K562 (cell line): Measurements from ENCODE around the gene RNF224. TPM values are rescaled to one million over a fixed set of nuclear protein-coding genes. Genes with fewer than 3 reads are reported as not detected.

ENCODE experiments used
- ARHGAP35 ChIP-seq: fragments of 450-650 bp; IDR thresholded peaks from 2 replicates; pipeline ENCODE4 v1.6.1; 2018; ENCODE audit not compliant: partially characterized antibody
- BDP1 ChIP-seq: IDR thresholded peaks from 3 replicates; pipeline ENCODE4 v1.6.1; 2011; ENCODE audit not compliant: insufficient read length, insufficient read depth
- BHLHE40 ChIP-seq: IDR thresholded peaks from 2 replicates; pipeline ENCODE4 v1.6.1; 2011; ENCODE audit warnings: low read length, improper control_type of control experiment
- CBX3 ChIP-seq, 2 experiments: IDR thresholded peaks; 1 replicate in 1 of 2; 2 replicates in 1 of 2; pipeline ENCODE4 v1.6.1; 2012; ENCODE audit warnings: inconsistent platforms in 2 of 2, low read length in 2 of 2, borderline replicate concordance in 1 of 2, control low read depth in 1 of 2
- GABPB1 ChIP-seq: sonication (generic); formaldehyde crosslinking; IDR thresholded peaks from 2 replicates; pipeline ENCODE4 v1.8.0; 2022; ENCODE audit warnings: mild to moderate bottlenecking, missing genetic modification reagents
- GABPB2 ChIP-seq: fragments of 250-450 bp; sonication (Bioruptor Pico); conservative IDR thresholded peaks from 2 replicates; pipeline ENCODE4 v1.5.1; 2021; ENCODE audit warnings: mild to moderate bottlenecking
- HDAC6 ChIP-seq: IDR thresholded peaks from 2 replicates; pipeline ENCODE4 v1.6.1; 2012; ENCODE audit warnings: low read depth, mild to moderate bottlenecking, control low read depth, inconsistent platforms, low read length, moderate library complexity
- HMGN3 ChIP-seq: IDR thresholded peaks from 2 replicates; pipeline ENCODE4 v1.6.1; 2011; ENCODE audit warnings: borderline replicate concordance, low read depth, mild to moderate bottlenecking, mixed read lengths, low read length; ENCODE audit not compliant: insufficient read length; ENCODE audit errors: extremely low read depth
- IRF2 ChIP-seq: sonication (generic); formaldehyde crosslinking; IDR thresholded peaks from 2 replicates; pipeline ENCODE4 v1.8.1; 2022; ENCODE audit warnings: mild to moderate bottlenecking, missing genetic modification reagents
- KDM4B ChIP-seq, 2 experiments: fragments of 450-650 bp in 1 of 2; sonication (generic) in 1 of 2; IDR thresholded peaks; 2 replicates each; pipeline ENCODE4 v1.6.1; 2016 to 2017; ENCODE audit warnings: borderline replicate concordance in 2 of 2, antibody characterized with exemption in 1 of 2, low read depth in 1 of 2, mild to moderate bottlenecking in 1 of 2
- KDM5B ChIP-seq: fragments of 200-600 bp; sonication (generic); IDR thresholded peaks from 2 replicates; pipeline ENCODE4 v1.6.1; 2012; ENCODE audit warnings: low read depth, mild to moderate bottlenecking, moderate library complexity, low read length, control low read depth, inconsistent platforms; ENCODE audit not compliant: insufficient replicate concordance
- MCM5 ChIP-seq: fragments of 450-650 bp; IDR thresholded peaks from 2 replicates; pipeline ENCODE4 v1.6.1; 2016; ENCODE audit warnings: low read depth
- MYBL2 ChIP-seq, 2 experiments: fragments of 450-650 bp in 1 of 2; sonication (generic) in 1 of 2; formaldehyde crosslinking in 1 of 2; IDR thresholded peaks; 2 replicates each; pipeline versions ENCODE4 v1.6.1 to v1.8.1; 2017 to 2022; ENCODE audit warnings: borderline replicate concordance in 1 of 2, inconsistent platforms in 1 of 2, low read depth in 1 of 2, mild to moderate bottlenecking in 1 of 2, missing genetic modification reagents in 1 of 2, moderate library complexity in 1 of 2
- NFE2 ChIP-seq: IDR thresholded peaks from 2 replicates; pipeline ENCODE4 v1.6.1; 2014; ENCODE audit warnings: antibody characterized with exemption, low read depth
- PPARD ChIP-seq: fragments of 250-450 bp; sonication (Bioruptor Pico); IDR thresholded peaks from 2 replicates; pipeline ENCODE4 v1.8.0; 2022; ENCODE audit warnings: inconsistent platforms, mild to moderate bottlenecking, moderate library complexity
- RBFOX2 ChIP-seq: fragments of 200-400 bp; formaldehyde crosslinking; IDR thresholded peaks from 2 replicates; pipeline ENCODE4 v1.6.1; 2017; ENCODE audit warnings: low read depth, mild to moderate bottlenecking, low read length, moderate library complexity
- SIN3A ChIP-seq, 2 experiments: fragments of 150-350 bp in 1 of 2; IDR thresholded peaks; 2 replicates each; pipeline ENCODE4 v1.6.1; 2011 to 2016; ENCODE audit warnings: borderline replicate concordance in 2 of 2, low read depth in 2 of 2, low read length in 2 of 2, mild to moderate bottlenecking in 2 of 2, moderate library complexity in 2 of 2; ENCODE audit not compliant: control insufficient read depth in 1 of 2
- ZBTB7A ChIP-seq: IDR thresholded peaks from 2 replicates; pipeline ENCODE4 v1.6.1; 2011; ENCODE audit warnings: low read depth, mild to moderate bottlenecking, low read length, moderate library complexity, borderline replicate concordance; ENCODE audit not compliant: control insufficient read depth
- ZFP30 ChIP-seq: fragments of 250-450 bp; sonication (Bioruptor Pico); IDR thresholded peaks from 2 replicates; pipeline ENCODE4 v1.8.0; 2022; ENCODE audit warnings: moderate library complexity, mild to moderate bottlenecking, inconsistent platforms, borderline replicate concordance
- ZNF785 ChIP-seq: fragments of 250-450 bp; sonication (Bioruptor Pico); IDR thresholded peaks from 2 replicates; pipeline ENCODE4 v1.4.0; 2020; ENCODE audit warnings: mild to moderate bottlenecking
- polyA plus RNA-seq, 8 experiments: library from polyadenylated mRNA; depleted of rRNA in 4 of 8; stranded (reverse) in 5 of 8; unstranded in 3 of 8; fragments of >200 nt; fragmentation: Nextera tagmentation in 2 of 8; fragmentation: Illumina TruSeq in 1 of 8; extraction: Ambion mirVana in 2 of 8; extraction: Trizol in 1 of 8; gene quantifications; 2 replicates each; pipeline versions ENCODE4 v1.2.1 to v1.2.3, GENCODE V29; 2011 to 2014; ENCODE audit warnings: inconsistent platforms in 1 of 8, missing spikeins in 1 of 8
- total RNA-seq, 7 experiments: library from RNA; depleted of rRNA in 6 of 7; stranded (reverse); fragments of >200 nt in 6 of 7; fragmentation: Illumina TruSeq in 2 of 7; extraction: Trizol in 2 of 7; gene quantifications; 2 replicates each; pipeline versions ENCODE4 v1.2.1 to v1.2.3, GENCODE V29; 2011 to 2021; ENCODE audit warnings: low replicate concordance in 1 of 7
- TF ChIP-seq, protein P1 (sequence below), 2 experiments: fragments of 450-650 bp in 1 of 2; IDR thresholded peaks; 2 replicates each; pipeline ENCODE4 v1.6.1; 2011 to 2017; ENCODE audit warnings: low read depth in 2 of 2, antibody characterized with exemption in 1 of 2, borderline replicate concordance in 1 of 2, low read length in 1 of 2, mild to moderate bottlenecking in 1 of 2, mixed read lengths in 1 of 2; ENCODE audit not compliant: control insufficient read depth in 1 of 2

The RNF224 gene
- total and polyA plus RNA-seq, 9 of the 15 experiments (the other 6 are each of a cell fraction or from before 2014, with no cell fraction given): not detected

- TF ChIP-seq GABPB2 (CRISPR knock-in tag) (no peak), ZBTB7A (no peak), MYBL2 (IDR thresholded peaks at IDR 0.05; ENCODE audit: low read depth) (no peak), MYBL2 (CRISPR knock-in tag; IDR thresholded peaks at IDR 0.05; ENCODE audit: borderline replicate concordance) (no peak), ZFP30 (CRISPR knock-in tag) (no peak), HDAC6 (no peak), SIN3A (IDR thresholded peaks at IDR 0.05; ENCODE audit: borderline replicate concordance in 2 of 2, control insufficient read depth in 1 of 2, low read depth in 2 of 2, low read length in 2 of 2) (peak in 1 of 2 experiments; percentile 10; a peak in 1 of 4 replicates), HMGN3 (peak; percentile 4), MCM5 (no peak), NFE2 (no peak), BDP1 (no peak), IRF2 (peak; percentile 46; the same call in 1 of the 2 replicates), ARHGAP35 (no peak), CBX3 (IDR thresholded peaks at IDR 0.05; ENCODE audit: borderline replicate concordance in 1 of 2, low read length in 2 of 2) (no peak), BHLHE40 (no peak), KDM5B (peak; percentile 79), ZNF785 (CRISPR knock-in tag) (no peak), GABPB1 (CRISPR knock-in tag) (no peak), KDM4B (IDR thresholded peaks at IDR 0.05; ENCODE audit: borderline replicate concordance in 2 of 2, low read depth in 1 of 2) (no peak), PPARD (CRISPR knock-in tag) (no peak), RBFOX2 (peak; percentile 79)
- TF ChIP-seq, protein P1, sequence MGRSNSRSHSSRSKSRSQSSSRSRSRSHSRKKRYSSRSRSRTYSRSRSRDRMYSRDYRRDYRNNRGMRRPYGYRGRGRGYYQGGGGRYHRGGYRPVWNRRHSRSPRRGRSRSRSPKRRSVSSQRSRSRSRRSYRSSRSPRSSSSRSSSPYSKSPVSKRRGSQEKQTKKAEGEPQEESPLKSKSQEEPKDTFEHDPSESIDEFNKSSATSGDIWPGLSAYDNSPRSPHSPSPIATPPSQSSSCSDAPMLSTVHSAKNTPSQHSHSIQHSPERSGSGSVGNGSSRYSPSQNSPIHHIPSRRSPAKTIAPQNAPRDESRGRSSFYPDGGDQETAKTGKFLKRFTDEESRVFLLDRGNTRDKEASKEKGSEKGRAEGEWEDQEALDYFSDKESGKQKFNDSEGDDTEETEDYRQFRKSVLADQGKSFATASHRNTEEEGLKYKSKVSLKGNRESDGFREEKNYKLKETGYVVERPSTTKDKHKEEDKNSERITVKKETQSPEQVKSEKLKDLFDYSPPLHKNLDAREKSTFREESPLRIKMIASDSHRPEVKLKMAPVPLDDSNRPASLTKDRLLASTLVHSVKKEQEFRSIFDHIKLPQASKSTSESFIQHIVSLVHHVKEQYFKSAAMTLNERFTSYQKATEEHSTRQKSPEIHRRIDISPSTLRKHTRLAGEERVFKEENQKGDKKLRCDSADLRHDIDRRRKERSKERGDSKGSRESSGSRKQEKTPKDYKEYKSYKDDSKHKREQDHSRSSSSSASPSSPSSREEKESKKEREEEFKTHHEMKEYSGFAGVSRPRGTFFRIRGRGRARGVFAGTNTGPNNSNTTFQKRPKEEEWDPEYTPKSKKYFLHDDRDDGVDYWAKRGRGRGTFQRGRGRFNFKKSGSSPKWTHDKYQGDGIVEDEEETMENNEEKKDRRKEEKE (IDR thresholded peaks at IDR 0.05; ENCODE audit: borderline replicate concordance in 1 of 2, control insufficient read depth in 1 of 2, low read depth in 2 of 2, low read length in 1 of 2): no peak
These were observed 17.5 kb downstream of the RNF224 start (continued) for GRCh38 chr9:137244486-137245449.
